Inflammatory macrophage treated with lipopolysaccharide for 1 hour (primary cell): ENCODE measurements around the gene CDK16.

Experiments used
- DNase-seq, 2 donors: peaks; one replicate each; pipeline ENCODE4 v3.0.0-alpha.2; 2020 to 2022

Gene CDK16

DNA sequence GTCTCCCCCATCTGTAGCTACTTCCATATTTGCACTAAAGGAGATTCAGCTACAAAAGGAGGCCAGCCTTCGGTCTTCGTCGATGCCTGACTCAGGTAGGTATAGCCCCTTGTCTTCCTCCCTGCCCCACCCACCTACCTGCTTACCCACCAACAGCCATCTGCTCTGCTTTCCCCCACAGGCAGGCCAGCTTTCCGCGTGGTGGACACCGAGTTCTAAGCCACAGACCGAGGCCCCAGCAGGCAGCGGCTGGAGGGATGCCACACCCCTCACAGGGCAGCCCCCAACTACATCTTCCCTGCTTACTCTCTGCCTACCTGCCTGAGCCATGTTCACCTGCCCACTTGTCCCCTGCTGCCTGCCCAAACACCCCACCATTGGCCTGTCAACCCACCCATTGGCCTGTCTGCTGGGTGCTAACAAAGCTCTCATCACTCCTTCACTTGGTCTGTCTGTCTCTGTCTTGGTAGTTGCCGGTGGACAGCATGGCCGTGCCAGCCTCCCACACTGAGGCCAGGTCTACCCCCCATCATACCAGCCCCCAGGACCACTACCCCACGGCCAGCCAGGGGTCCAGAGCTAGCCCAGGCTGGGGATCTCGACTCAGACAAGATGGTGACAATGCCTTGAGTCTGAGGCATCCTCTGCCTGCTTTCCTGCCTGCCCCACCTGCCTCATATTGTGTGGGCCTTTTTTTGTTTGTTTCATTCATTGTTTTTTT, 10.2 kb downstream of the CDK16 start:
- no peak for DNase-seq

DNA sequence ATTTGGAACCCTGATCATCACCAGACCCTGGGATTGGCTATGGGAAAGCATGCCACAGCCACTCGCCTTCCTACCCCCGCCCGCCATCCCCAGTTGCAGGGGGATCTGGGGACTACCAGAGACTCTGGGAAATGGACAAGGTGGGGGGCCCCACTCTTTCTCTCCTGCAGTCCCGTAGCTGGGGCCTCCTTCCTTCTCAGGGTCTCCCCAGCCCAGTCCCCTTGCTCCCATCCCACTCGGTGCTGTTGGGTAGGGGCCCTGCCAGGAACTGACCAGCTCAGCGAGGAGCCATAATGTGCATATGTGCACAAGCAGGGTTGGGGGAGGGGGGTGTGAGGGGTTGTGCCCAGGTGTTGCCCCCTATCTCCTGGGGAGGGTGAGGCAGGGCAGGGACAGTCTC, 10.9 kb downstream of the CDK16 start:
- DNase-seq = no peak

DNA sequence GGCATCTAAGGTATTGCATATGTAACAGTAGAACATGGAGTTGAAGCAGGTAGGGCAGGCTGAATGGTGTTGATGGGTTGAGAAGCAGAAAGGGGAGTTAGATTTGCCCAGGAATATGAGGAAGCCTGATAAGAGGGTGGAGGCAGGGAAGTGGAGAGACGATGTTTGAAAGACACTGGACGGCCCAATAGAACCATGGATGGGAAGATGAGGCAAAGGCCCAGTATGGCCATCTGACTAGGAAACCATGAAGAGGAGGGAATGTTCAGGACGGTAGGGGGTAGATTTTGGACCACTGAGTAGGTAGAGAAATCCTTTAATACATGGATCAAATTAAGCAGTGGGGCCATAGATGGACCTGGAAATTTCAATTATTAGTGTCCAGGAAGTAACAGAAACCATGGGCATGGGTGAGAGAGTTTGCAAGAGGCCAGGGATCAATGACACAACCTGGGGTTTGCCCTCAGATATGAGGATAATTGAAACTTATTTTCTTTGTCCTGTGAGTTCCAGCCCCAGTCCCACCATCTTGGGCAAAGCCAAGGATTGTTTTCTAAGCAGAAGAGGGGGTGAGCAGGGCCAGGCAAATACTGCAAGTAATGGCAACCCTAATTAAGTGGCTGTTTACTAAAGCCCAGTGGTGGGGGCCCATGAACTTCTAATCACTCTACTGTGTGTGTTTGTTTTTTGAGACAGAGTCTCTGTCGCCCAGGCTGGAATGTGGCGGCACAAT, 11.8 kb downstream of the CDK16 start:
- DNase-seq = no peak

DNA sequence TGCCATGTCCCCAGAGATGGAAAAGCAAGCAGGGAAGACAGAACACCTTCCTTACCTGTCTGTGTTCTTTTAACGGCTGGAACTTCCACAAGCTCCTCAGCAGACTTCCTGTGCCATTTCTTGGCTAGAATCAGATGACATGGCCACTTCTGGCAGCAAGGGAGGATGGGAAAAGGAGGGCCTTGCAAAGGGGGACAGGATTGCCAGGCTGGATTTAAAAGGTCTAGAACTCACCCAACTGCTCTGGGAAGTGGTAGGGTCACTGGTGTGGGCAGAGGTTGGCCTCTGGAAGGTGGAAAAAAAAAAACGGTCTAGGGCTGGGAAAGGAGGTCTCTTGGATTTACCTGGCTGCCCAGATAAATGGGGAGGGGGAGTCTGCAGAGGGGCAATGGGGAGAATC, 12.7 kb downstream of the CDK16 start:
- no peak for DNase-seq

DNA sequence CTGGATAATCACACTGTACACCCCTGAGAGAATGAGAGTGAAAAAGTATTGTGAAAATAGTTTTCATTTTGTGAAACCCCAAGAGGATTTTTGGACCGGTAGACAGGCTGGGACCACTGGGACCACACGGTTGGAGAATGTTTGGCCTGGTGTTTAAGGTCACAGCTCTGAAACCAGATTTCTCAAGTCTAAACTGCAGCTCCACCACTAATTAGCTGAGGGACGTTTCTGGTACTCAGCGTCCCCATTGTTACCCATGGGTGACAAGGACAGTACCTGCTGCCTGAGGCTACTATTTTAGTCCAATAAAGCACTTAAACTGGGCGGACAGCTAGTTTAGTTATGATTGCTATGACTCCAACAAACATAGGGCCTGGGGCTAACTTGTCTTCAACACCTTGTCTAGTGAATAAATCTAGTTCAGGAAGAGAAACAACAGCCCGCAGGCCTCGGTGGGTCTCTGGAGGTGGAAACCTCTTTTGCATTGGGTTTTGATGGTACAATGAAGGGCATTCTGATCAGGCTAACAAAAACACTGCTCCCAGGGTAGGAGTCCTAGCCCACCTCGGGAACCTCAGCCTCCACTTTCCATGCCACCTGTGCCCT, 13.8 kb downstream of the CDK16 start:
- no peak for DNase-seq

DNA sequence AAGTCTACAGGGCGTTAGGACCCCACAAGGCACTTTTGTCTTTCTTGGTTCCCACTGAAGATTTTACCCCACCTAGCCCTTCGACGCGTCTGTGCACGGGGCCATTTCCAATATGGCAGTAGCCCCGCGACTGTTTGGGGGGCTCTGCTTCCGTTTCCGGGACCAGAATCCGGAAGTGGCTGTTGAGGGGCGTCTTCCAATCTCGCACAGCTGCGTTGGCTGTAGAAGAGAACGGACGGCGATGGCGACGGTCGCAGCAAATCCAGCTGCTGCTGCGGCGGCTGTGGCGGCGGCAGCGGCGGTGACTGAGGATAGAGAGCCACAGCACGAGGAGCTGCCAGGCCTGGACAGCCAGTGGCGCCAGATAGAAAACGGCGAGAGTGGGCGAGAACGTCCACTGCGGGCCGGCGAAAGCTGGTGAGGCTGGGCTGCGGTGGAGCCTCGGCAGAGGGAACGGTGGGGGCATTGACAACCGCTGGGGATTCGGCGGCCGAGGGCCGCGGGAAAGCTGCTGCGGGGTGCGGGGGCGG, 14.4 kb downstream of the CDK16 start, which contains the start of gene USP11:
Gene USP11, plus strand, starts transcription at position 207 of the 530 bp plus-strand sequence. Its CDS starts 35 bp downstream, at position 242.
- DNase-seq = peak; percentile 22 to 24

DNA sequence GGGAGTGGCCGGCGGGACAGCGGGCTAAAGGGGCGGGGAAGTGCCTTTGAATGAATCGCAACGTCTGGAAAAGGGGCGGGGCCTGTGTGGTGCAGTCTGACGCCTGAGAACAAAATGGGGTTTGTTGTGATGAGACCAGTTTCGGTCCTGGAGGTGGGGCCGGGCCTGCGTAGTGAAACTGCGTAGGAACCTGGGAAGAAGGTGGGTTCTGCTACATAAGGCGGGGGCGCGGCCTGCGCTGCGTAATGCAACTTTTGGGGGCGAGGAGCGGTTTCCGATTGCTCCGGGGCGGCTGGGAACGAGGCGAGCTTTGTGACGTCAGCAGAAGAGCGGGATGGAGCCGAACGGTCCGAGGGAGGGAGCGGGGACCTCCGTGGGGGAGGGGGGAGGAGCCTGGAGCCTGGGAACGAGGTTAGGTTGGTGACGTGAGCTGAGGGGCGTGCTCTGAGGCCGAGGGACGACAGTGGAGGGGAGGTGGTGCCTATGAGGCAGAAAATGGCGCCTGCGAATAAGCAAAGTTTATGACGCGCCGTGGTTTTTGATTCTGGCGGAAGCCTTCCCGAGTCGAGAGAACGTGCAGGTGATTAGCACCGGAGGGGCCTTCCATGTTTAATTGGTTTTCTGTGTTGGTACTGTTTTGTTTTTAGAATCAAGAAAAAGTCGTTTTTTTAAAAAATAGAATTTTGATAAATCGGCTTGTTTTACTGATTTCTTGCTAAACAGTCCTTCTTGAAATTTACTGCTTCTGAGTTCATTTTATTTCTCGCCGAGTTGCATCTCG, 15.0 kb downstream of the CDK16 start:
- peak; percentile 92 to 93 for DNase-seq

DNA sequence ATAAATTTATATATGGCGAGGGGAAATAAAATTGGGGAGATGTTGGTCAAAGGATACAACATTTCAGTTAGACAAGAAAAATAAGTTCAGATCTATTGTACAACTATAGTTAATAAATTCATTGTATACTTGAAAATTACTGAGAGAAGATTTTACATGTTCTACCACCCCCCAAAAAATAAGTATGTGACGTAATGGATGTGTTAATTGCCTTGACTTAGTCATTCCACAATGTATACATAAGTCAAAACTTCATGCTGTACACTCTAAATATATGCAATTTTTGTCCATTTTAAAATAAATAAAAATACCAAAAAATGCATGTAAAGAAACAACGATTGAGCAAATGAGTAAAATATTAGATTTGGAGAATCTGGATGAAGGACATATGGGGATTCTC, 16.1 kb downstream of the CDK16 start:
- DNase-seq = no peak

DNA sequence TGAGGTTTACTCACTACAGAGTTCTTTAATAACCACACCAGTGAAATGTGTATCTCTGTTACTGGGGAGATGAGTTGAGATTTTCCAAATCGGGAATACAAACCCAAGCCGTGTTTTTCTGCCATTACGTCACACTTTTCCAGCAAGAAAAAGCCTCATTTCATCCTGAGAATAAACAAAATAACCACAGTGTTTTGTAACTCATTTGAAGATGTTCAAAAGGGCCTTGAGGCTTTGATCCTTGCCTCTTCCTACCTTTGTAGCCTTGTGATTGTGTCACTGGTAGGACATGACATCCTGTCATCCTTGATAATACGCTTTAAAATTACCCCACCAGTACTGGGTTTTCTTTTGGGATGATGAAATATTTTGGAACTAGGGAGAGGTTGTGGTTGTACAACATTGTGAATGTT, 17.2 kb downstream of the CDK16 start:
- no peak for DNase-seq

DNA sequence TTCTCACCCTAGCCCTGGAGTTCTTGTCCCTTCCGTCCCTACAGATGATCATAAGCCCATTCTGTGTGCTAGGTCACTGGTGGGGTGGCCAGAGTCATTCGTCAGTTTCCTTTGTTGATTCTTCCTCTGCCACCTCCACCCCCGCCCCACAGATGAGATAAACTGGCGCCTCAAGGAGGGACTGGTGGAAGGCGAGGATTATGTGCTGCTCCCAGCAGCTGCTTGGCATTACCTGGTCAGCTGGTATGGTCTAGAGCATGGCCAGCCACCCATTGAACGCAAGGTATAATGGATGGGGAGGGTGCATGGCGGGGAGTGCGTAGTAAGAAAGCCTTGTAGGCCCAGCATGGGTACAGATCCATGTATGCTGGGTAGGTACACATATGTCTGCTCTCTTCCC, 20.7 kb downstream of the CDK16 start:
- DNase-seq = no peak

DNA sequence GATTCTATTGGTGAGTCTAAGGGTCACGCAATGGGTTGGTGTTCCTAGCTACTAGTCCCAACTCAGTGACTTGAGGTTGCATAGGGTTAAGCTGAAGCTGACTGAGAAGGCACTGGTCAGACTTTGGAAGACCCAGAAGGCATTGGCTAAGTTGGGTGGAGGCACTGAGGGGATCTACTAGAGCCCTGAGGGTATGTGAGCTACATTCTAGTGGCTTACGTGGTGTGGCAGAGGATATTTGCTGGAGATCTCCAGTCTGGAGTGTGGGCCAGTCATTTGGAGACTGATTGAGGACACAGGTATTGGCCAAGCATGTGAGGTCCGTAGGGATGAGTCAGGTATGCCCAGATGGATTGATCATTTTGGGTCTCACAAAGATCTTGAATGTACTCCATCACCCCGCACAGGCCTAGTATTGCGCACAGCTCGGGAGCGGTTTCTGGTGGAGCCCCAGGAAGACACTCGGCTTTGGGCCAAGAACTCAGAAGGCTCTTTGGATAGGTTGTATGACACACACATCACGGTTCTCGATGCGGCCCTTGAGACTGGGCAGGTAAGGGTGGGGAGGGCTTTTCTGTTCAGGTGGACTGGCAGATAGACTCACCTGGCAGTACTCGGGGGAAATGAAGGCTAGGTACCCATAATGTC, 21.5 kb downstream of the CDK16 start:
- DNase-seq = no peak

DNA sequence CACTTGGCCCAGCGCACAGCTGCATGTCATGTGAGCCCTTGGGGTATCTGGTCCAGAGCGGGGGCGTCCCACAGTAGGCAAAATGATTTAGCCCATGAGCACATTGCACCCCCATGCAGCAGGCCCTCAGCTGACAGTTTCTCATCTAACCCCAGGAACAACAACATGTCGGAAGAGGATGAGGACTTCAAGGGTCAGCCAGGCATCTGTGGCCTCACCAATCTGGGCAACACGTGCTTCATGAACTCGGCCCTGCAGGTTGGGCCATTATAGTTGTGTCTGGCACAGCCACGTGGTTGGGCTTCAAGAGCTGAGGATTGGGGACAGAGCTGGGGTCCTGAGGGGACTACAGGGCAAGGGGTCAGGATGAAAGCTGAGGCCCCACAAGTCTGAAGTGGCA, 22.1 kb downstream of the CDK16 start:
- DNase-seq = no peak

DNA sequence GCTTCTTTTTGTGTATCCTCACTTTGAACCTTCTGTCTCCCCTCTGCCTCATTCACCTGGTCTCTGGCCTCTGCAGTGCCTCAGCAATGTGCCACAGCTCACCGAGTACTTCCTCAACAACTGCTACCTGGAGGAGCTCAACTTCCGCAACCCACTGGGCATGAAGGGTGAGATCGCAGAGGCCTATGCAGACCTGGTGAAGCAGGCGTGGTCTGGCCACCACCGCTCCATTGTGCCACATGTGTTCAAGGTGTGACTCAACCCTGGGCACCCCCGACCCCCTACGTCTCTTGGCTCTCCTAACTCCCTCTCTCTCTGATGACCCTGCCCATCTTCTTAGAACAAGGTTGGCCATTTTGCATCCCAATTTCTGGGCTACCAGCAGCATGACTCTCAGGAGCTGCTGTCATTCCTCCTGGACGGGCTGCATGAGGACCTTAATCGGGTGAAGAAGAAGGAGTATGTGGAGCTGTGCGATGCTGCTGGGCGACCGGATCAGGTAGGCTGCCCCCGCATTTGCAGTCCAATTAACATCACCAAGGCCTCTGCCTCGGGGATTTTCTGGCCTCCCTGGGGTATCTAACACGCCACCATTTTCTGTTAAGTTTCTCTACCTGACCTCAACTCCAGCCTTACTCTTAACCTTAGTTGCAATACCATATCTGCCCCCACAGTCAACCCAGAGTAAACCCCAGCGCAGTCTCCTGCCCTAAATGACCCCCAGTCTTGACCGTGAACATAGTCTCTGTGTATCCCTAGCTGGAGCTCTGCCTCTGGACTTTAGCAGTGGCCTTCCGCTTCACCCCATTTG, 22.9 kb downstream of the CDK16 start:
- no peak for DNase-seq

DNA sequence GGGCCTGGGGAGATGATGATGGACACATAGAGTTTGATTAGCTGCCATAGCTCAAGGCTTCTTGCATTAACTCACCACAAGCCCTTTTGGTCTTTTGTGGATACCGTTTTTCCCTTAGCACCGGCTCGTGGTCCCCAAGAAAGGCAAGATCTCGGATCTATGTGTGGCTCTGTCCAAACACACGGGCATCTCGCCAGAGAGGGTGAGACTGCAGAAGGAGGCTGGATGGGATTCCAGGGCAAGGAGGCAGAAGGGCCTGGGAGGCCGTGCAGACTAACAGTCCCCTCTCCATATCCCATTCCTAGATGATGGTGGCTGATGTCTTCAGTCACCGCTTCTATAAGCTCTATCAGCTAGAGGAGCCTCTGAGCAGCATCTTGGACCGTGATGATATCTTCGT, 23.8 kb downstream of the CDK16 start:
- DNase-seq = no peak

DNA sequence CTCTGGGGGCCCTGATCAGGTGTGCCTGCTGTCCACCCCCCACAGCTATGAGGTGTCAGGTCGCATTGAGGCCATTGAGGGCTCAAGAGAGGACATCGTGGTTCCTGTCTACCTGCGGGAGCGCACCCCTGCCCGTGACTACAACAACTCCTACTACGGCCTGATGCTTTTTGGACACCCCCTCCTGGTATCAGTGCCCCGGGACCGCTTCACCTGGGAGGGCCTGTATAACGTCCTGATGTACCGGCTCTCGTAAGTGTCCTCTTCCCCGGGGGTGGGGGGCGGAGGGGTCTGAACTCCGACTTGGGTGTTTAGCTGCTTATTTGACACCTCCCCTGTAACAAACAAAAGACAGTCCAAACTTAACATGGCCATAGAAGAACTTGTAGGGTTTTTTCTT, 24.9 kb downstream of the CDK16 start:
- no peak for DNase-seq

DNA sequence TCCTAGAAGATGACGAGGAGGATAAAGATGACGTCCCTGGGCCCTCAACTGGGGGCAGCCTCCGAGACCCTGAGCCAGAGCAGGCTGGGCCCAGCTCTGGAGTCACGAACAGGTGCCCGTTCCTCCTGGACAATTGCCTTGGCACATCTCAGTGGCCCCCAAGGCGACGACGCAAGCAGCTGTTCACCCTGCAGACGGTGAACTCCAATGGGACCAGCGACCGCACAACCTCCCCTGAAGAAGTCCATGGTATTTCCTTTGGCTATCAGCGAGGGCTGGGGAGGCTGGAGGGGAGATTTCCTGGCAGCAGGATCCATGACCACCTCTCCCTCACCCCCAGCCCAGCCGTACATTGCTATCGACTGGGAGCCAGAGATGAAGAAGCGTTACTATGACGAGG, 26.2 kb downstream of the CDK16 start:
- no peak for DNase-seq

DNA sequence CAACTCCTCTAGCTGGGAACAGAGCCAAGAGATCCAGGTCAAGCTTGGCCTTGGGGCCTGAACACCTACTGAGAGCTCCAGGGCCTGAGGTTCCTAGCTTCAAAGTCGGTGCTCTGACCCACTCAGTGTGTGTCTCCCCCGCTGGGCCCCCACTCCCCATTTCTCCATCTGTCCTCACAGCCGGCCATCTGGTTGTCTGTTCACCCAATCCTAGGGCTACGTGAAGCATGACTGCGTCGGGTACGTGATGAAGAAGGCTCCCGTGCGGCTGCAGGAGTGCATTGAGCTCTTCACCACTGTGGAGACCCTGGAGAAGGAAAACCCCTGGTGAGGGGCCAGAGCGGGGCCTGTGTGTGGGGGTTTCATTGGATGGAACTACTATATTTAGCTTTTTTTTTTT, 26.7 kb downstream of the CDK16 start:
- DNase-seq = no peak

DNA sequence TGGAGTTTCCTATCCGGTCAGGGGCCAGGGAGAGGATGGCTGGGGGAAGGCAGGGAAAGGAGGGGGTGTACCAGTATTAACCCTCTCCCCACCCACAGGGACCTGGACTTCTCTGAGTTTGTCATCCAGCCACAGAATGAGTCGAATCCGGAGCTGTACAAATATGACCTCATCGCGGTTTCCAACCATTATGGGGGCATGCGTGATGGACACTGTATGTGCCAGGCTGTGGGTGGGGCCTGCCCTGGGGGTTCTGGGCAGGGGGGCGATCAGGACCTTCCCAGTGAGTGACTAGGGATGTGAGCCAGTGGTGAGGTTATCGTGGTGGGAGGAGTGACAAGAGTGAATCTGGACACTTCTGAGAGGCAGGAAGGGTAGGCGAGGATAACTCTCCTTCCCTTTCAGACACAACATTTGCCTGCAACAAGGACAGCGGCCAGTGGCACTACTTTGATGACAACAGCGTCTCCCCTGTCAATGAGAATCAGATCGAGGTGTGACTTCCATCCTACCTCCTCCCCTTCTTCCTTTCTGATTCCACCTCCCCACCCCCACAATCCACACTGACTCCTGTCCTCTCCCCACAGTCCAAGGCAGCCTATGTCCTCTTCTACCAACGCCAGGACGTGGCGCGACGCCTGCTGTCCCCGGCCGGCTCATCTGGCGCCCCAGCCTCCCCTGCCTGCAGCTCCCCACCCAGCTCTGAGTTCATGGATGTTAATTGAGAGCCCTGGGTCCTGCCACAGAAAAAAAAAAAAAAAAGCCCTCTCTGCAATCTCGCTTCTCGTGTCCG, 28.9 kb downstream of the CDK16 start:
- peak in 1 of 2 donors; percentile 43 for DNase-seq

DNA sequence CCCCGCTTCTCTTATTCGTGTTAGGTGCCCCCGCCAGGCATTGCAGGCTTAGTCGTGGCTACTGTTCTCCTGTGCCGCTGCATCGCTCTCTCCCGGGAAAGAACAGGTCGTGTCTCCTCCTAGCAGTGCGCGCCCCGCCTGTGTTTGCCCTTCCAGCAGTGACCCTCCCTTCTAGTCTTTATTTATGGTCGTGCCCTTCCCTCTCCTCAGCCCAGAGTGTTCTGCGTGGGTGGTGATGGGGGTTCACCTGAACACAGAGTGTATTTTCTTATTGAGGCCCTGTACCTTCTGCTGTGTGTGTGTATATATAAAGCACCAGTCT, 29.5 kb downstream of the CDK16 start:
- DNase-seq = no peak

DNA sequence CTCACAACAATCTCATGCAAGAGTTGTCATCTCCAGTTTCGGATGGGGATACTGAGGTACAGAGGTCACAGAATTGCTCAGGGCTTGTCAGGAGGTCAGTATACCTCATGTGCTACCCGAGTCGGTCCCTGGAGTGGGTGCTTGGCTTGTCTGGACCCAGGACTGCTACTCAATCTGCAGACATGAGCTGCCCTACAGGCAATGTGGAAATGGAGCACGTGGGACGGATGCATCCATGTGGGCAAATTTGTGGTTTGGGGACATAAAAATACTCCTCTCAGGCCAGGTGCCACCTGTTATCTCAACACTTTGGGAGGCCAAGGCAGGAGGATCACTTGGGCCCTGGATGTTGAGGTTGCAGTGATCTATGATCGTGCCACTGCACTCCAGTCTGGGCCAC, 30.1 kb downstream of the CDK16 start:
- DNase-seq = no peak

DNA sequence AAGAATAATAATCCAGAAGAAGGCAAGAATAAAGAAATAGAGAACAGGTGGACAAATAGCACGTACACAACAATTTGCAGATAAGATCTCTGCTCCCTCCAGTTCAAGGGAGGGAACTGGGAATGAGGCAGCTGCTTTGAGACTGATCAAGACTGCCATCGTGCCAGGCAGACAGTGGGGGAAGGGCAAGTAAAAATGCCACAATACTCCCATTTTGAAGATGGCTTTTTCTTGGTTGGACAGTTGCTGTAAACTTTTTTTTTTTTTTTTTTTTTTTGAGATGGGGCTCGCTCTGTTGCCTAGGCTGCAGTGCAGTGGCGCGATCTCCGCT, 31.5 kb downstream of the CDK16 start:
- DNase-seq = no peak
